ENCODE data around the gene FAT1. TPM values are rescaled to one million over a fixed set of nuclear protein-coding genes. Genes with fewer than 3 reads are reported as not detected.
A peak's percentile ranks its signal among the peaks of the same experiment; 100 is the strongest.

The FAT1 gene
- total and polyA plus RNA-seq, 2 donors: 40.8 to 215 TPM

- Histone ChIP-seq H3K4me3 (ENCODE audit: low read depth, low read length) (no peak overlapping the region), H3K27ac (ENCODE audit: low read depth) (no peak overlapping the region), H3K4me1 (ENCODE audit: insufficient read depth) (no peaks in the 10 kb centered on the region), H3K36me3 (ENCODE audit: insufficient read depth) (no peaks in the 10 kb centered on the region)
- 78% methylated on average over 4 of the region's 4 CpGs for WGBS
- DNase-seq (ENCODE audit: extremely low spot score): no peak
These were observed 14.8 kb upstream of the FAT1 start for GRCh38 chr4:186738421-186738820.

- WGBS: 86% methylated on average over 4 of the region's 4 CpGs
- Histone ChIP-seq H3K4me3 (ENCODE audit: low read depth, low read length) (no peak overlapping the region), H3K36me3 (ENCODE audit: insufficient read depth) (no peaks in the 10 kb centered on the region)
These were observed 13.8 kb upstream of the FAT1 start for GRCh38 chr4:186737427-186737826.

GRCh38 chr4:186736466-186736865 lies 12.8 kb upstream of the FAT1 start:
- H3K27ac ChIP-seq (ENCODE audit: low read depth): no peak overlapping the region
- H3K36me3 ChIP-seq (ENCODE audit: insufficient read depth): no peaks in the 10 kb centered on the region

More at GRCh38 chr4:186737427-186737826, 13.8 kb upstream of the FAT1 start:
- DNase-seq (ENCODE audit: extremely low spot score): no peak
- Histone ChIP-seq H3K4me1 (ENCODE audit: insufficient read depth) (no peaks in the 10 kb centered on the region), H3K27ac (ENCODE audit: low read depth) (no peak overlapping the region)

GRCh38 chr4:186734251-186734650 lies 10.6 kb upstream of the FAT1 start:
- H3K27ac ChIP-seq (ENCODE audit: low read depth): no peak overlapping the region
- no peaks in the 10 kb centered on the region for H3K4me1 ChIP-seq (ENCODE audit: insufficient read depth)
- H3K36me3 ChIP-seq (ENCODE audit: insufficient read depth): no peaks in the 10 kb centered on the region
- no peak for DNase-seq (ENCODE audit: extremely low spot score)
- WGBS: 78% methylated on average over 7 of the region's 7 CpGs
- no peak overlapping the region for H3K4me3 ChIP-seq (ENCODE audit: low read depth, low read length)

More at GRCh38 chr4:186736466-186736865, 12.8 kb upstream of the FAT1 start:
- no peak for DNase-seq (ENCODE audit: extremely low spot score)
- Histone ChIP-seq H3K4me3 (ENCODE audit: low read depth, low read length) (no peak overlapping the region), H3K4me1 (ENCODE audit: insufficient read depth) (no peaks in the 10 kb centered on the region)
- 86% methylated on average over 6 of the region's 6 CpGs for WGBS

GRCh38 chr4:186733778-186734177 lies 10.1 kb upstream of the FAT1 start:
- H3K36me3 ChIP-seq (ENCODE audit: insufficient read depth): no peaks in the 10 kb centered on the region
- WGBS: 45% methylated on average over 4 of the region's 4 CpGs
- H3K4me1 ChIP-seq (ENCODE audit: insufficient read depth): no peaks in the 10 kb centered on the region
- no peak for DNase-seq (ENCODE audit: extremely low spot score)
- H3K4me3 ChIP-seq (ENCODE audit: low read depth, low read length): no peak overlapping the region
- no peak overlapping the region for H3K27ac ChIP-seq (ENCODE audit: low read depth)

- no peak for DNase-seq (ENCODE audit: extremely low spot score)
- Histone ChIP-seq H3K36me3 (ENCODE audit: insufficient read depth) (no peaks in the 10 kb centered on the region), H3K4me3 (ENCODE audit: low read depth, low read length) (no peak overlapping the region), H3K4me1 (ENCODE audit: insufficient read depth) (no peaks in the 10 kb centered on the region), H3K27ac (ENCODE audit: low read depth) (no peak overlapping the region)
- WGBS: 87% methylated on average over 5 of the region's 5 CpGs
These were observed 7.0 kb upstream of the FAT1 start for GRCh38 chr4:186730621-186731020.

- H3K27ac ChIP-seq (ENCODE audit: low read depth): no peak overlapping the region
- DNase-seq (ENCODE audit: extremely low spot score): no peak
- no peak overlapping the region for H3K4me3 ChIP-seq (ENCODE audit: low read depth, low read length)
- no peaks in the 10 kb centered on the region for H3K36me3 ChIP-seq (ENCODE audit: insufficient read depth)
- 92% methylated on average over 1 of the region's 1 CpG for WGBS
- H3K4me1 ChIP-seq (ENCODE audit: insufficient read depth): no peaks in the 10 kb centered on the region
These were observed 6.2 kb upstream of the FAT1 start for GRCh38 chr4:186729856-186730255.

- no peak for DNase-seq (ENCODE audit: extremely low spot score)
- no peaks in the 10 kb centered on the region for H3K36me3 ChIP-seq (ENCODE audit: insufficient read depth)
- 79% methylated on average over 4 of the region's 4 CpGs for WGBS
- no peak overlapping the region for H3K27ac ChIP-seq (ENCODE audit: low read depth)
- no peaks in the 10 kb centered on the region for H3K4me1 ChIP-seq (ENCODE audit: insufficient read depth)
- no peak overlapping the region for H3K4me3 ChIP-seq (ENCODE audit: low read depth, low read length)
These were observed 5.1 kb upstream of the FAT1 start for GRCh38 chr4:186728631-186729271.

- no peaks in the 10 kb centered on the region for H3K4me1 ChIP-seq (ENCODE audit: insufficient read depth)
- DNase-seq (ENCODE audit: extremely low spot score): no peak
- no peaks in the 10 kb centered on the region for H3K36me3 ChIP-seq (ENCODE audit: insufficient read depth)
- 69% methylated on average over 6 of the region's 6 CpGs for WGBS
- no peak overlapping the region for H3K27ac ChIP-seq (ENCODE audit: low read depth)
- H3K4me3 ChIP-seq (ENCODE audit: low read depth, low read length): no peak overlapping the region
These were observed 4.4 kb upstream of the FAT1 start for GRCh38 chr4:186727977-186728519.

GRCh38 chr4:186727169-186727976 lies 3.7 kb upstream of the FAT1 start:
- WGBS: 8% methylated on average over 15 of the region's 15 CpGs
- Histone ChIP-seq H3K36me3 (ENCODE audit: insufficient read depth) (no peaks in the 10 kb centered on the region), H3K4me3 (ENCODE audit: low read depth, low read length) (peak overlapping the region; percentile 74), H3K4me1 (ENCODE audit: insufficient read depth) (no peaks in the 10 kb centered on the region), H3K27ac (ENCODE audit: low read depth) (no peak overlapping the region)
- DNase-seq (ENCODE audit: extremely low spot score): no peak

- DNase-seq (ENCODE audit: extremely low spot score): no peak
- under 1% methylated on average over 82 of the region's 82 CpGs for WGBS
- H3K36me3 ChIP-seq (ENCODE audit: insufficient read depth): no peaks in the 10 kb centered on the region
- peak overlapping the region; percentile 74 for H3K4me3 ChIP-seq (ENCODE audit: low read depth, low read length)
- H3K27ac ChIP-seq (ENCODE audit: low read depth): peak overlapping the region; percentile 79
- H3K4me1 ChIP-seq (ENCODE audit: insufficient read depth): no peaks in the 10 kb centered on the region
These were observed 2.9 kb upstream of the FAT1 start for GRCh38 chr4:186726426-186727168.

GRCh38 chr4:186725469-186726425 lies 2.1 kb upstream of the FAT1 start:
- DNase-seq (ENCODE audit: extremely low spot score): peak; percentile 69
- no peaks in the 10 kb centered on the region for H3K36me3 ChIP-seq (ENCODE audit: insufficient read depth)
- H3K4me1 ChIP-seq (ENCODE audit: insufficient read depth): no peaks in the 10 kb centered on the region
- under 1% methylated on average over 54 of the region's 54 CpGs for WGBS
- H3K27ac ChIP-seq (ENCODE audit: low read depth): peak overlapping the region; percentile 79
- H3K4me3 ChIP-seq (ENCODE audit: low read depth, low read length): peak overlapping the region; percentile 74

Data from urinary bladder (tissue), 4 donors.